COLO668 (cell line): ENCODE data around the gene GLRX2.
"Not testable (repeated sequence)": the region's sequence is repeated elsewhere in the genome, so short reads cannot be mapped to it uniquely, and the experiment has no call there.

Experiments used
- DNase-seq: peaks from one replicate; lab custom pipeline; 2025; ENCODE audit not compliant: unreplicated experiment; lab: John Stamatoyannopoulos, UW

Gene GLRX2

DNA sequence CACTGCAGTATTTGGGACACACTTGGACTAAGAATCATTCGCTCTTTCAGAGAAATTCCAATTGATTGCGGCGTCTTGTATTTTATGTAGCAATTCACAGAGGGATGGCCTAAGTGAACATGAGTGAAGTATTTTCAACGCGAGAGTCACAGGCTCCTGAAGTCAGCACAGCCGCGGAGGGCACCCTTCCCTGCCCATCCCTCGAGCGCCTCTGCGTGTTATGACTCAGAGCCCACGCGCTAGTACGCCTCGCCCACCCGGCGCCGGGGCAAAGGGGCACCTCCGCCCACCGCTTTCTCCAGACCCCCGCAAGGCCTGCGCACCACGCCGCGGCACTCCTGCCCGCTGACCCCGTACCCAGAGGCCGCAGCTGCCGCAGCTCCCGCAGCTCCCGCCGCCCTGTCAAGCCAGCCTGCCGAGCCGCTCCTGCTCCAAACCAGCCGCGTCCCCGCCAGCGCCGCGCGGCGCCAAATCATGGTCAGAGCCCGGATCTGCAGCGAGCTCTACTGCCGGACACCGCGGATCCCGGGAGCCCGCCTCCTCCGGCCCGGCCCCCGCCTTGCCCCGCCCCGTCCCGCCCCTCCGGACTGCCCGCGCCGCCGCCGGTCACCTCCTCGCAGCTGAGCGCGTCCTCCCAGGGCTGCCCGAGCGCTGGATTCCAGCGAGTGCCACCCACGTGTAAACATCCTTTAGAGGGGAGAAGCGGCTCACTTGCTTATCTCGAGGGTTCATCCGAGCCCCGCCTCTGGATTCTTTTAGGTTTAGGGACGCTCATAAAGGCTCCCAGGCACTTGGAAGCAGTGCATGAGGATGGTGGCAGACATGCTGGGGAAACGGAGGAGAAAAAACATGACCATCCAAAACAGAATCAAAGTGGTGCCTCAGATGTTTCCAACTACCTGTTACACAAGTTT is at the start of gene GLRX2:
TSS of gene GLRX2 (minus strand) at position 508 of the 914 bp plus-strand sequence. CDS start at position 476, 32 bp downstream.
- DNase-seq: peak; percentile 94

DNA sequence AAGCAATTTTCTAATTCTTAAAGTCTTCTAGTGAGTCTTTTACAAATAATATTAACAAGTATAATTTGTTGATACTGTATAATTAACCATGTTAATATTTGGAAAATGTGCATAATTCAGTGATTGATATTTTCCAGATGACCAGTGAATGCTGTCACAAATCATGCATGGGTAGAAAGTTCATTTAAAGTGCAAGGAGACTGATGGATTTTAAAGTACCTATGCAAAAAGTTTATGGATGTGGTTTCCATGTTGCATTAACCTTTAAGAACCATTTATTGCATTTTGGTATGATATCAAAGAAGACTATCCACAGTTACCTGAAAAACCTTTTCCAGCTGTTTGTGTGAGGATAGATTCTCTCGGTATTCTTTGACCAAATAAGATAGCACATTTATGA is 39.8 kb upstream of the GLRX2 start:
- no peak for DNase-seq

- DNase-seq: no peak
Measured at GRCh38 chr1:193144361-193144938, 39.2 kb upstream of the GLRX2 start.

GRCh38 chr1:193143285-193143684 is 38.1 kb upstream of the GLRX2 start:
- DNase-seq: no peak

- no peak for DNase-seq
Measured at GRCh38 chr1:193142409-193142808, 37.2 kb upstream of the GLRX2 start.

- no peak for DNase-seq
Measured at GRCh38 chr1:193141804-193142203, 36.6 kb upstream of the GLRX2 start.

- no peak for DNase-seq
Measured at GRCh38 chr1:193140254-193140653, 35.0 kb upstream of the GLRX2 start.

DNA sequence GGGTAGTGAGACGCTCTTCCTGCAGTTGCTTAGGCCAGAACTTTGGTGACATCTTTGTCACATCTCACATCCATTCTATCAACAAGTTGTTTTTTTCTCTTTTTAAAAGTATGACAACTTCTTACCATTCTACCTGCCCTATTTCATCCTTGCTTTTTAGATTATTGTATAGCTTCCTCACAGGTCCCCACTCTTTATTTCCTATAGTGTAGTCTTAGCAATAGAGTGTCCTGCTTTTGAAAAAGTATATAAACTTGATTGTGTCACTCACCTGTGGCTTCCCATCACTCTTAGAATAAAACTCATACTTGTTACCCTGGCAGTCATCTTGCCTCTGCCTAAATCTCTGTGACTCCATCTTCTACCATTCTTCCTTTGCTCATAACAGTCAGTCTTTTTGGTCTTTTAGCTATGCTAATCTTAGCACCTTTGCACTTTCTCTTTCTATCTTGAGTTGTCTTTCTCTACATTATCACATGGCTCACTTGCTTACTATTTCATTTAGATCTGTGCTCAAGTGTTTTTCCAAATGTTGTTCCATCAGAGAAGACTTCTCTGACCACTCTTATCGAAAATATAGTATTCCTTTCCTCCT is 26.1 kb upstream of the GLRX2 start:
- no peak for DNase-seq

DNA sequence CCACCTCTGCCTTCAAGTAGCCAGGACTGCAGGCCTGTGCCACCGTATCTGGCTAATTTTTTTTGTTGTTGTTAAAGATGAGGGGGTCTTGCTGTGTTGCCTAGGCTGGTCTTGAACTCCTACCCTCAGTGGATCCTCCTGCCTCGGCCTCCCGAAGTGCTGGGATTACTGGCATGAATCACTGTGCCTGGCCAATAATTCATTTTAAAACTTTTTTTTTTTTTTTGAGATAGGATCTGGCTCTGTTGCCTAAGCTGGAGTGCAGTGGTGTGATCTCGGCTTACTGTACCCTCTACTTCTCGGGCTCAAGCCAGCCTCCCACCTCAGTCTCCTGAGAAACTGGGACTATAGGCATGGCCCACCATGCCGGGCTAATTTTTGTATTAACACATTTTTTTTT is 20.2 kb upstream of the GLRX2 start:
- no peak for DNase-seq

- no peak for DNase-seq
Measured at GRCh38 chr1:193123751-193124150, 18.5 kb upstream of the GLRX2 start.

- peak; percentile 99 for DNase-seq
Measured at GRCh38 chr1:193121616-193122593, 16.7 kb upstream of the GLRX2 start, which contains the start of gene CDC73. Gene CDC73, plus strand, starts transcription at chr1:193122031. Its CDS starts 170 bp downstream, at chr1:193122201.

DNA sequence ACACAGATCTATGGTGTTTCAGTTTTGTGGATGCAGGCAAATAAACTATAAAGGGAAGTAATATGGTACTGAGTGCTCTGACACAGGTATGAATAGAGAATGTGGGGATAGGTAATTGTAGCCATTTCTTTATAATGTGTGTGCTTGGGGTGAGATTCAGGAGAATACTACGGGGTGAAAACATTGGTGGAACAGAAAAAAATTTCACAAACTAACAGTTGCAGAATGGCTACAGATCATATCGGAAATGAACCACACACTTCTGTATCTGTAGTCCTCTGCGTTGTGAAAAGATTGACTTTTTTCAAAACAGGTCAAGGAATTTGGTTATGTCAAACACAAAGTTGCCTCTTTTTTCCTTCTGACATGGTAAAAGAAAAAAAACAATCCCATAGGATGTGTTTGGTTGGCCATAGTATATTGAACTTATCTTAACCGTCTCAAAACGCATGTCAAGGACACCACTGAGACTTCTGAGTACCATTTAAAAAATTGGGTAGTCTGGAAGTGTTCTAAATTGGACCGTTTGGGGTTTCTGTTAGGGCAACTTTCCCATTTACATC is 15.5 kb upstream of the GLRX2 start:
- no peak for DNase-seq

GRCh38 chr1:193118803-193119730 is 13.9 kb upstream of the GLRX2 start:
- no peak for DNase-seq

DNA sequence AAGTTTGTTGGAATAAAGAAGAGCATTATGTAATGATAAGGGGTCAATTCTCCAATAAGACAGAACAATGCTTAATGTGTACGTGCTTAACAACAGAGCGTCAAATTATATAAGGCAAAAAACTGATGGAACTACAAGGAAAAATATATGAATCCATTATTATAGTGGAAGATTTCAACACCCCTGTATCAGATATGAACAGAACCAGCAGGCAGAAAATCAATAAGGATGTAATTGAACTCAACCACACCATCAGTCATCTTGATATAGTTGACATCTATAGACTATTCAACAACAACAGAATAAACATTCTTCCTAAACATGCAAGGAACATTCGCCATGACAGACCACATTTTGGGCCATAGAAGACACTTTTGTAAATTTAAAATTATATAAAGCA is 13.0 kb upstream of the GLRX2 start:
- no peak for DNase-seq

DNA sequence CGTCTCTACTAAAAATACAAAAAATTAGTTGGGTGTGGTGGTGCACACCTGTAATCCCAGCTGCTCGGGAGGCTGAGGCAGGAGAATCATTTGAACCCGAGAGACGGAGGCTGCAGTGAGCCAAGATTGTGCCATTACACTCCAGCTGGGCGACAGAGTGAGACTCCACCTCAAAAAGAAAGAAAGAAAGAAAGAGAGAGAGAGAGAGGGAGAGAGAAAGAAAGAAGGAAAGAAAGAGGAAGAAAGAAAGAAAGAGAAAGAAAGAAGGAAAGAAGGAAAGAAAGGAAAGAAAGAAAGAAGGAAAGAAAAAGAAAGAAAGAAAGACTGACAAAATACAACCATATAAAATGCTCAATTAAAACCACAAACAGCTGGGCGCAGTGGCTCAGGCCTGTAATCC is 12.0 kb upstream of the GLRX2 start:
- DNase-seq: not testable (repeated sequence)

- DNase-seq: no peak
Measured at GRCh38 chr1:193115629-193116227, 10.5 kb upstream of the GLRX2 start.

GRCh38 chr1:193114485-193115095 is 9.4 kb upstream of the GLRX2 start:
- DNase-seq: no peak

DNA sequence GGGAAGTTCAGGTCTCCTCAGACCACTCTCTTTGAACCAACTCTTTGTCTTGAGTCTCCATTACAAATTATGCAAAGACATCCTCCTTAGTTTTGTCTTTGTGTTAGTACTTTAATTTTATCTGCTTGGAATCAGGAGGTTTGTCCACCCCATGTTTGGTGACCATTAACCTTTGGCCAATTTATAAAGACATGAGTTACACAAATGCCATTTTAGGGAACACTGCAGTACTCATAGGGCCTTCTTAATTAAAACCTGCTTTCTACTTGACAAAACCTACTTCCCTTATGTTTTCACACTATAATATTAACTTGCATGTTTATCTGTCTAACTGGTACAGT is 8.7 kb upstream of the GLRX2 start:
- no peak for DNase-seq
